HG03025 (cell line): Measurements from ENCODE around the gene SDK1.

Experiments
- ATAC-seq: cut with Tn5 transposase; IDR thresholded peaks from one replicate; pipeline ENCODE4 v1.9.1; 2021; ENCODE audit warnings: mild to moderate bottlenecking, moderate library complexity; ENCODE audit not compliant: unreplicated experiment, low FRiP score

SDK1 gene

DNA sequence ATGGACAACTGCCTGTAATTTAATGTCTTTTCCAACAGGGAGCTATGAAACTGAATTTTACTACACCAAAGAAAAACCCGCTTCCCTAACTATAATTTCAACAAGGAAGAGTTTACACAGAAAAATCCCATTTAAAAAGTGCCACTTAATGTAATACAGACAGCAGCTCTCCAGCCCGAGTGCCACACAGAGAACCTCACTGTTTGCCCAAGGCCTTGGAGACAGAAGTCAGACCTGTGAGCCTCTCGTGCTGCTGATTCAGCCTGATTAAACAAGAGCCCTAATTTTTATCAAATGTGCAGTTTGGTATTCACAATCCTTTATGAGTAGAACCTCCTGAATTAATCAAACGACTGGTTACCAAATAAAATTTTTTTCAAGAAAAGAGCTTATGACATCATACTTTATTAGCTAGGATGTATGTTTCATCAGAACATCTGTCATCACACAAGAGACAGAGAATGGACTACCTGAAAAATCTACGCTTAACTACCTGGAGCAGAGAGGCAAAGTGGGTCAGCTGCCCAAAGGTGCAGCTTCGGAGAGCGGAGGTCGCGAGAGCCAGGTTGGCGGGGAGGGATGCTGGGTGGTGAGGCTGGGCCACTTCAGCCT lies 543.6 kb downstream of the SDK1 start:
- ATAC-seq, result no peak

DNA sequence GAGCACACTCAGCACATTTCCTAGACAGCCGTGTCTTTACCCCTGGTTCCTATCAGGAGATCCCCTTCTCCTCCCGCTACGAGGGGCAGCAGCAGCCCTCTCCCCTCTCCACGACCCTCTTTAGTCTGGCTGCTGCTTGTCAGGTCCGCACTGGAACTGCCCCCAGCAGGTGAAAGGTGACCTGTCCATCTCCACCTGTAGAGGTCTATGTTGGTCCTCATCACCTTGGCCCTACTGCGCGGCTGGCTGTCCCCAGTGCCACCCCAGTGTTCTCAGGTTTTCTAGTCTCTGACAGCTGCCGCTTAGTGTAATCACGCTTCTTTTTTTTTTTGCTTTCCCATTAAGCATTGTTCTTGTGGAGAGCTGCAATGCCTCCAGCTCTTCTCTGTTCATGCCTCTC lies 545.7 kb downstream of the SDK1 start:
- ATAC-seq, result no peak

DNA sequence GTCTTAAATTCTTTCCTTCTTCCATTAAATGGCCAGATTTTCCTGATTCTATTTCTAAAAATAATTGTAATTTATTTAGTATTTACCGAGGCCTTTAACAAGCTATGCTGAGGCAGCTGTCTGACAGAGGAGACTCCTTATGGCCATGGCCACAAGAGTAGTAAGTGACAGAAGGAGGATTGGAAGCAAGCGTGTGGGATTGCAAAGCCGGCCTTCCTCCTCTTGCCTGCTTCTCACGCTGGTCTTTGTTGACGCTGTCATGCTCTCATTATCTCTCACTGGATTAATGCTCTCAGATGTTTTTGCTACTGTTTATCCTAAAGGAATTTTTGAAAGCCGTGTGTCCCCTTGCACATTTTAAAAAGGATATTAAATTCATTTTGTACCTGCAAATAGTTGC lies 546.3 kb downstream of the SDK1 start:
- ATAC-seq, result no peak

DNA sequence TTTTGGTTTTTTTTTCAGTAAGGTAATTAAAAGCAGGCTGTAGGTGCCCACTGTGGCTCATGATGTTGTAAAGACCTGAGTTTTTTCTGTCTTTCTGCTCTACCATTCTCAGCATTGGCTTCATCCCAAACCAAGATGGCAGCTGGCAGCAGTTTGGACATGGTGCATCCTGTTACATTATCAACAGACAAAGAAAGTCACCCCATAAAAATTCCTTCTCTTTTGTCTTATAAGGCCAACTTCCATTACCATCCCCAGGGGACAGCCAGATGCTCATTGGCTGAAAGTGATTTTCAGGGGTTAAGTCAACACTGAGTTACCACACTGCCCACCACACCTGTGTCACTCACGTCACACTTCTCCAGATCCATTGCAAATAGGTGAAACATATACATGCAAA lies 558.4 kb downstream of the SDK1 start:
- ATAC-seq, result no peak

DNA sequence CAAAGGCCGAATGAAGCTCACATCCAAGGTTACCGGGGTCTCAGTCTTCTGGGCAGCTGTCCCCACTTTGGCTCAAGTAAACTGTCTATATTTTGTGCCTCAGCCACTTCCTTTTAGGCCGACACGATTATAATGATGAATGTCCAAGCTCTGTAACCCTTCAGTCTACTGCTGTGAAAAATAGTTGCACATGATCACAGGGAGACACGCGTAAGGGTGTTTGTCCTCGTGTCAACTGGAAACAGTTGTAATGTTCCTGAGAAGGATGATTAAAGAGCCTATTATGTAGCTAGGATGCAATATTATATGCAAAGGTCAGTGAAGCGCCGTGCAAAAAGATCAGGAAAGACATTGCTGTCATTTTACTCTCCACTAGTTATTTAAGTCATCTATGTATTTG lies 559.9 kb downstream of the SDK1 start:
- no peak for ATAC-seq

DNA sequence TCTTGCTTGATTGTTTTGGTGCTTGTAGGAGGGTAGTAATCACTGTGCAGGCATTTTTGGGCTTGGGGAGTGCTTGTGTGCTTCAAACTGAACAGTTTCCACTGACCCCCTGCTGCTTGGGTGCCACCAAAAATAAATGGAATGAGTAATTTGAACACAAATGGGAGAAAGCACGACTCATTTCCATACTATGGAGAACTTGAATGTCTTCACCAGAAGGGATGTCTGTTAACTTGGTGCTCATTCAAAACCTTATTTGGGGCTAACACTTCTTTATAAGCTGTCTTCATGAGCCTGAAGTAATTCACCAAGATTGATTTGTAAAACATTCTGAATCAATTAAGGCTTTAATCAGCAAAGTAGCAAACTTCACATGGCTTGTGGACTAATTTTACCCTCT lies 560.3 kb downstream of the SDK1 start:
- no peak for ATAC-seq

DNA sequence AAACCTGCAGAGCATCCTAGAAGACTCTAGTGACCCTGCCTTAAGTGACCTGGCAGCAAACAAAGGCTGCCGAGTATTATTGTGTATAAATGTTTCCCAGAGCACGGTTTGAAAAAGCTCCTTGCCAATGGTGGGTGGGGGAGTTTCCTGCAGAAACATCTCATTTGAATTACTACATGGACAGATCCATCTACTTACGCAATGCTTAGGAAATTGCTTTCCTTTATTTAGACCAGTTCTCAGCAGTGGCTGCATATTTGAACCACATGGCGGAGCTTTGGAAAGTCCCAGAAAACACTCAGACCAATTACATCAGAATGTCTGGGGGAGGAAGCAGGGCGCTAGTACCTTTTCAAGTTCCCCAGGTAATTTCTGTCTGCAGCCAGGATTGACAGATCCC lies 560.9 kb downstream of the SDK1 start:
- no peak for ATAC-seq

DNA sequence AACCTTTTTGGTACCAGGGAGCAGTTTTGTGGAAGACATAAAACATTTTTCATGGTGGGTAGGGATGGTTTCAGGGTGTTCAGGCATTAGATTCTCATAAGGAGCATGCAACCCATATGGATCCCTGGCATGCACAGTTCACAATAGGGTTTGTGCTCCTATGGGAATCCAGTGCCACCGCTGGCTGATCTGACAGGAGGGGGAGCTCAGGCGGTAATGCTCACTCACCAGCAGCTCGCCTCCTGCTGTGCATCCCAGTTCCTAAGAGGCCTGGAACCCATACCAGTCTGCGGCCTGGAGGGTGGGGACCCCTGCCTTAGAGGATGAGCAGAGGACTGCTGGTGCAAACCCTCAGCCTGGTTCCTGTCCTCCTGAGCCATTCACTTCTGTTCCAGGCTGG lies 561.7 kb downstream of the SDK1 start:
- ATAC-seq, result no peak

DNA sequence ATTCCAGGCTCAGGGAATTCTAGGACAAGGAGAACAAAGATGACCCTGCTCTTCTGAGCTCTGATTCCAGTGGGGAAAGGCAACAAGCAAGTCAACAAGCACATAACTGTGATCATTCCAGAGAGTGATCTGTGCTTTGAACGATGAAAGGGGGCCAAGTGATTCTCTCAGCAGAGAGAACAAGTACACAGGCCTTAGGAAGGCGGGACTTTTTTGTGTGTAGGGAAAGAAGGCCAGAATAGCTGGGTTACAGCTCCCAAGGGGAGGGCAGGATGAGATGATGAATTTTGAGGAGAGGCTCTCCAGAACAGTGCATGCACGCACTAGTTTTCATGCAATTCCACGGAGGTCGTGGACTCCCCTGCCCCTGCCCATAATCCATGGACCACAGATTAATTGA lies 565.2 kb downstream of the SDK1 start:
- no peak for ATAC-seq

DNA sequence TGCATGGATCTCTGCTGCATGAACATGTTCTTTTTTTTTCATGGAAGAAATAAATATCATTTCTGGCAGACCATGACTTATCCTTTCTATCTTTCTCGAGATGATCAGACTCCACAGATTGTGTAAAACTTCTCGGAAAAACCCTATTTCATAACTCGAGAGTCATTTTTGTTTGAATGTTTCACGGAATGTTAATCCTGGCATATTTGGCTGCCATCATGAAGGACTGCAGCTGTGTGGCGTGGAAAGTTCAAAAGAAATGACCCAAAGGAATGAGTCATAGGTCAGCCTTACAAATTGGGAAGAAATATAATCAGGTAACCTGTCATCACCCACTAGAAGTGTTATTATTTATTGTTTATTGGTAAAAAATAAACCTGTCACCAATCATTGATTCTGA lies 566.8 kb downstream of the SDK1 start:
- no peak for ATAC-seq

DNA sequence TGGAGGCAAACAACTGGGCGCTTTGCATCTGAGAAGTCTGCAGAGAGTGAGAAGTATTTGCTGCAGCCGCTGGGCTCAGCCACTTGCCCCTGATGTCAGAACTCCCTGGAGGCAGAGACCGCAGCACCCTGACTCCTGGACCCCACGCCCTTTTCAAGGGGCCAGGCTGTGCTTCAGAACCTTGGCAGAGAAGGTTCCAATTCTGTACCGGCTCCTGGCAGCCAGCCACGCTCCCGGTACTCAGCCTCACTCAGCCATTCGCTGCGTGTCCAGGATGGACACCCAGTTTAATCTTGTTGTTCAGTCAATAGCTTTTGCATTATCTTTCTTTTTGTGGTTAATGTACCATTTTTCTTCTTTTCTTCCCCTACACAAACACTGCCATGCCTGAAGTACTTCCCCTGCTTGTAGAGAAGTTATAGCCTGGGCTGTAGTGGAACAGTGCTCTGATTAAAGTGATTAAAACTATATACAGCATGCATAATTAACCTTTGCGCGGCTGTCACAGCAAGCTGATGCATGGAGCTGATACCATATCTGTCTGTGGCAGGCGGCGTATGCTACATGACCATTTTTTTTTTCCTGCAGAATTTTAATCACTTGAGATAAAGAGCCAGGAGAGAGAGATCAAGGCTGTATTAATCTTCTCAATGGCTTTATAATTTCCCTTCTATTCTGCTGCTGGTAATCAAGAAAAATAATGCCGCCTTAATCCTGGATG lies 578.5 kb downstream of the SDK1 start:
- ATAC-seq, result no peak

DNA sequence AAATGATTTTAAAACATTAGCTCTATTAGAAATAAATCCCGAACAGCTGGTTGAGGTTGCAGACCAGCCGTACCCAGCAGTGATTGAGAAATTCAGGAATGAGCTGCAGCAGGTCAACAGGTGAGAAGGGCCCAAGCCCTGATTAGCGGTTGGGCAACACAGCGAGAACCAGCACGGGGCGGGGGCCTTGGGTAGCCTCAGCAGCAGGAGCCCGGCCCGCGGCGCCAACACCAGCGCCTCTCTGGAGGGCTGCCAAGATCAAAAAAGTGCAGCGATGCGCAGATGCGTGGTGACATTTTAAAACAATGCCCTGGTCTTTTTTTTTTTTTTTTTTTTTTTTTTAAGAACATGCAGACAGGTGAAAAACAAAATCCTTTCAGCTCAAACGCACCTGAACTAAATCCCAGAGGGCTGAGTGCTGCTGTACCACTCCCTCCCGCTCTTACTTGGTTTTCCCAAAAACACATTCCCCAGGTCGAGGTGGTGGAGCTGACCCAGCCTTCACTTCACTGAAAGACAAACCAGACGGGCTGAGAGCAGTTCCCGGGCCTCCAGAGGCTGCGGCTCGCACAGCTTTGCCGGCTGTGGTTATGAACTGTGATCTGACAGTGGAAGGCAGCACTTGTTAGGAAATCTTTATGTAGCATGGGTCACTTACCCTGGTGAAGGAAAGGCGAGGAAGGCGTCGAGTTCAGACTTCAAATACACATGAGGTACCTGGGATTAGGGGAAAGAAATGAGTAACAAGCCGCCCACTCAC lies 579.4 kb downstream of the SDK1 start:
- no peak for ATAC-seq

DNA sequence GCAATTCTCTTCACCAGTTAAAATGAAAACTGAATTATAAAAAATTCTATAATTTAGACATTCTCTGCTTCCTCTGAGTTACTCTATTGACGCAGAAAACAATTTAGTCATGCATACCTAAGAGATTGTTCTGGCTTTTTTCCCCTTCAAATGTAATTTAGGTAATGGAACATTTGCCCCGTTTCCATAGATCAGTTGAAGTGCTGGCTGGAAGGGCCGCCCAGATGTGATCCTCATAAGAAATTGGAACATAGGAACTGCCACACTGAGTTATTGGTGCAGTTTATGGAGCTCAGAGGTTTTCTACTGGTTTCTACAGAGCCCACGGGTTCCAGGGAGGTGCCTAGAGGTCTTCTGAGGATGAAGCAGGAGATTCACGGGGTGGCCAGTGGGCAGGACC lies 581.7 kb downstream of the SDK1 start:
- no peak for ATAC-seq

DNA sequence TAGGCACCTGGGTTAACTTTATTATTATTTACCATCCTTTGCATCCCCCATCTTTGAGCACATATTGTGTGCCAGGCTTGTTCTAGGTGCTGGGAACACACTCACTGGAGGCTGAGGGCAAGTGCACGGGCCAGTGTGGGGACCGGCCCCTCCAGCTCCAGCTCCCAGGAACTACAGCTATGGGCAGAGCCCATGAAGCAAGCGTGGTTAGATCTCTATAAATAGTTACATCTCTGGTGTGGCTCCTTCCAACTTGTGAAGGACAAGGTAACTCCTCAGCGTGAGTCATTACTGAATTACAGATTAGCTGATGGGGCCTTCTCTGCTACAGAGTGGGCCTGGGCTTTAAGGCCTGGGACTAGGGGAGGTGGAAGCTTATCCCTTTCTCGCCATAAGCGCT lies 583.5 kb downstream of the SDK1 start:
- ATAC-seq, result no peak

DNA sequence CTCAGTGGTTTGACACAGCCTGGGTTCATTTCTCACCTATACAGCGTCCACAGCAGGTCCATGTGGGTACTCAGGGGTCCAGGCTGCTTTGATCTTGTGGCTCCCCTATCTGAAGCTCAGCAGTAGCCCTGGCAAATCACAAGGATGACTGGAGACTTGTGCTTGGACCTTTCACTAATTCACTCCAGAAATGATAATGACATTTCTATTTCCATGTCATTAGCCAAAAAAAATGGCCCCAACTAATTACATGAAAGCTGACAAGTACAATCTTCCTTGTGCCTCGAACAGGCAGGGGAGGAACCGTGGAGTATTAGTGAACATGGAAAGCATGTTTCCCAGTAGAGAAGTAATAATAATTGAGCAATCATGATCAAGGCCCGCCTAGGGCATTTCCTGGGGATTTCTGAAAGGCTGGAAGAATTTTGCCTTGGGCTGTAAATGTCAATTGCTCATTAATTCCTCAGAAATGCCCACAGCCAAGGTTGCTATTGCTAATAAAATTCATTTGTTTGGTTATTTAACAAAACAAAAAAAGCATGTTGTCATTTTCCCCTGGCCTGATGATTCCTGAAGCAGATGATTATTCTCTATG lies 586.1 kb downstream of the SDK1 start:
- no peak for ATAC-seq

DNA sequence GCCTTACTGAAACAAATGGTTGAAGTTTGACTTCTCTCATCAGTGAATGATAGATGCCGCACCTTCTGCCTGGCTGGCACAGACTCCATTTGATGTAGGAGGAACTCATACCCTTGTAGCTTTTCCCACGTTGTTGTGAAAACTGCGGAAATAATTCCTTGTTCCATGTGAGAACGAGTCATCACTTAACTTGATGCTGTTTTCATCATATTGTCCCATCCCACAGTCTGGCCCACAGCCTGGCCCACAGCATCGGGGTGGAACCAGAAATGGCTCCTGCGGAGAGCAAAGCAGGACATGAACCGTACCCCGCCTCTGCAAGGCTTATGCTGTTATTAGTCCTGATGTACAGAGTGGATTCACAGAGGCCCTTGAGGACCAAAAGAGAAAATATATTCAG lies 587.0 kb downstream of the SDK1 start:
- ATAC-seq, result no peak

DNA sequence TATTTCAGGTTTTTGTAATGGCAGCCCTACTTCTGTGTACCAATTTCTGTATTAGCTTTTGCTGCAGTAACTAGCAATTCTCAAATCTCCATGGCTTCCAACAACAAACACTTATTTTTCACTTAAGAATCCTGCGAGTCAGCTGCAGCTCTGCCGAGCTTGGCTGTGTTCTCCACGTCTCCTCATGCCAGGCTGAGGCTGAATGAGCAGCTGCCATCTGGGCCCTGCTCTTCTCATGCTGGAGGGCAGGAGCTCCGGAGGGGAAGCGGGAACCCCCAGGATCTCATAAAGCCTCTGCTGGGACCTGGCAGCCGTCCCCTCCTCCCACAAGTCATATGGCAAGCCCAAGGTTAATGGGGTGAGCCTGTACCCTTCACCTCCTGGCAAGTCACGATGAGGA lies 591.1 kb downstream of the SDK1 start:
- ATAC-seq, result no peak

DNA sequence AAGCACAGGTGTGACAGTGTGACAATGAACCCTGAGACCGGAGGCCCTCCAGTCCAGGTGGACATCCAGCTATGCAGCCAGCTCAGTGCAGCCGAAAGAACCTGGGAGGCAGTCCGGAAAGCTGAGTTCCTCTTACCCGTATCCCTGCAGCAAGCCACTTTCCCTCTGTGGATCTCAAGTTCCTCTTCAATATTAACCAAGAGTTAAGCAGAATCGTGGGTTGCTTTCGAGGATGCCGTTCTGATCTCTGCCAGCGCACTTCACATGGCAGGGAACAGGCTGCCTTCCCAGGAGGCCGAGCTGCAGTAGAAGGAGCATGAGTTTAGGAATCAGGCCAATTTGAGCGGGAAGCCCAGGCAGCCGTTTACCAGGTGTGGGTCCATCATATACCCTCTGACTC lies 591.6 kb downstream of the SDK1 start:
- no peak for ATAC-seq

DNA sequence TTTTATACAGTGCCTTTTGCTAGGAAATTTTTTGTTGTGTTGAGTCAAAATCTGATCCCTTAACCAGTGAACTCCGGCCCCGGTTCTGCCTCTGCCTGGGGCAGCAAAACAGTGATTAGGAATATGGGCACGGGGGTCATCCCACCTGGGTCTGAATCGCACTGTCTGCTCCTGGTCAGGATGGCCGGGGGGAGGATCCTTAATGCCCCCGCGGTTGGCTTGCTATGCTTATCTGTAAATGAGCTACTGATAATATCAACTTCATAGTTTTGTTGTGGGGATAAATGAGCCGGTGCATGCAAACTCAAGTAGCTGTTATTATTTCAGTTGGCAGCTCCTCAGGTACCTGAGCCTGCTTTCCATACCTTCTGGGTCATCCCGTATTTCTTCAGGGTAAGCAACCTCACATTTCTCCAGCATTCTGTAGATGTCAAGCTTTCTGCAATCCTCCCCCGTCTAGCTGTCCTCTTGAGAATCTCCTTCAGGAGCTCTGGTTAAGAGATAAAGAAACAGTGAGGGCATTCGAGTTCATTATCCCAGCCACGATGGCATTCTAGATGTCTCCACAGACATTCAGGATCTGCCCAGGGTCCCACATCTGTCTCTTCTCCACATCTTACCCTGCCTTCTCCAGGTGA lies 592.2 kb downstream of the SDK1 start:
- no peak for ATAC-seq

DNA sequence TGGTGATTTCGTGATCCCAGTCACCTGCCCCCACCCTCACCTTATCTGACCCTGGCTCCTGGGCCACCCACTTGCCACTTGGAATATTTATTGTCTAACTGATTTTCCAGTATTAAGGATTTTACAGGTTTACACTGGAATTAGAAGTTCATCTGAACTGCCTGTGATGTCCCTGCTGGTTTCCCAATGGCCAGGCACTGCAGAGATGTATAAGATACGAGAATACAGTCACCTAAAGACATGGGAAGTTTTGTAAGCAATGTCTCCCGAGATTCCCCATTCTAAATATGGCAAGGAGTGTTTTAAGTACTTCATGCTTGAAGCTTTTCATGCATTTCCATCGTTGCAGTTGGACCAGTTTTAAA lies 592.7 kb downstream of the SDK1 start:
- no peak for ATAC-seq
